H1 (cell line): Measurements from ENCODE around the gene ZBTB7B.

ENCODE experiments used
- CBX5 ChIP-seq: fragments of 300-800, 300-1000 bp; sonication (generic); IDR thresholded peaks from 2 replicates; pipeline ENCODE4 v1.7.1; 2016; ENCODE audit warnings: antibody characterized with exemption, low read length, low read depth
- CHD2 ChIP-seq: IDR thresholded peaks from 2 replicates; pipeline ENCODE4 v1.6.1; 2012; ENCODE audit warnings: low read length, improper control_type of control experiment
- EP300 ChIP-seq, 2 experiments: IDR thresholded peaks; 1 replicate in 1 of 2; 2 replicates in 1 of 2; pipeline ENCODE4 v1.6.1; 2011 to 2012; ENCODE audit warnings: low read depth in 2 of 2, low read length in 2 of 2, mild to moderate bottlenecking in 2 of 2, borderline replicate concordance in 1 of 2, inconsistent platforms in 1 of 2, moderate library complexity in 1 of 2
- HDAC6 ChIP-seq: IDR thresholded peaks from one replicate; pipeline ENCODE4 v1.7.1; 2012; ENCODE audit warnings: low read depth, mild to moderate bottlenecking, inconsistent platforms, low read length, moderate library complexity
- MAX ChIP-seq: IDR thresholded peaks from 2 replicates; pipeline ENCODE4 v1.6.1; 2012; ENCODE audit warnings: inconsistent platforms
- NRF1 ChIP-seq: IDR thresholded peaks from 2 replicates; pipeline ENCODE4 v1.6.1; 2011; ENCODE audit warnings: mild to moderate bottlenecking, low read depth, low read length, improper control_type of control experiment
- POLR2A ChIP-seq, 2 experiments: IDR thresholded peaks; 1 replicate in 1 of 2; 2 replicates in 1 of 2; pipeline ENCODE4 v1.6.1; 2011; ENCODE audit warnings: low read depth in 2 of 2, low read length in 2 of 2, mild to moderate bottlenecking in 2 of 2; ENCODE audit errors: control extremely low read depth in 1 of 2
- POLR2AphosphoS5 ChIP-seq: IDR thresholded peaks from 2 replicates; pipeline ENCODE4 v1.6.1; 2011; ENCODE audit warnings: low read depth, low read length
- TAF1 ChIP-seq: IDR thresholded peaks from 2 replicates; pipeline ENCODE4 v1.6.1; 2011; ENCODE audit warnings: mild to moderate bottlenecking, low read depth, low read length
- TEAD4 ChIP-seq: IDR thresholded peaks from 2 replicates; pipeline ENCODE4 v1.6.1; 2012; ENCODE audit warnings: low read depth, low read length, inconsistent platforms, mixed read lengths
- TF ChIP-seq, protein P1 (sequence below), 3 experiments: IDR thresholded peaks; 1 replicate in 2 of 3; 2 replicates in 1 of 3; pipeline versions ENCODE4 v1.5.1 to v1.6.1; 2011; ENCODE audit warnings: low read length in 3 of 3, mild to moderate bottlenecking in 3 of 3, inconsistent platforms in 2 of 3, low read depth in 1 of 3, moderate library complexity in 1 of 3; ENCODE audit not compliant: insufficient read depth in 1 of 3; ENCODE audit errors: control extremely low read depth in 1 of 3
- TF ChIP-seq, protein P2 (sequence below): IDR thresholded peaks from 2 replicates; pipeline ENCODE4 v1.6.1; 2011; ENCODE audit warnings: low read length, improper control_type of control experiment

GRCh38 chr1:155030243-155030795 lies 27.7 kb downstream of the ZBTB7B start:
- TF ChIP-seq TAF1 = no peak
- TF ChIP-seq, protein P1, sequence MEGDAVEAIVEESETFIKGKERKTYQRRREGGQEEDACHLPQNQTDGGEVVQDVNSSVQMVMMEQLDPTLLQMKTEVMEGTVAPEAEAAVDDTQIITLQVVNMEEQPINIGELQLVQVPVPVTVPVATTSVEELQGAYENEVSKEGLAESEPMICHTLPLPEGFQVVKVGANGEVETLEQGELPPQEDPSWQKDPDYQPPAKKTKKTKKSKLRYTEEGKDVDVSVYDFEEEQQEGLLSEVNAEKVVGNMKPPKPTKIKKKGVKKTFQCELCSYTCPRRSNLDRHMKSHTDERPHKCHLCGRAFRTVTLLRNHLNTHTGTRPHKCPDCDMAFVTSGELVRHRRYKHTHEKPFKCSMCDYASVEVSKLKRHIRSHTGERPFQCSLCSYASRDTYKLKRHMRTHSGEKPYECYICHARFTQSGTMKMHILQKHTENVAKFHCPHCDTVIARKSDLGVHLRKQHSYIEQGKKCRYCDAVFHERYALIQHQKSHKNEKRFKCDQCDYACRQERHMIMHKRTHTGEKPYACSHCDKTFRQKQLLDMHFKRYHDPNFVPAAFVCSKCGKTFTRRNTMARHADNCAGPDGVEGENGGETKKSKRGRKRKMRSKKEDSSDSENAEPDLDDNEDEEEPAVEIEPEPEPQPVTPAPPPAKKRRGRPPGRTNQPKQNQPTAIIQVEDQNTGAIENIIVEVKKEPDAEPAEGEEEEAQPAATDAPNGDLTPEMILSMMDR (IDR thresholded peaks at IDR 0.05; ENCODE audit: control extremely low read depth in 1 of 3, insufficient read depth in 1 of 3, low read depth in 1 of 3, low read length in 3 of 3) = no peak
- TF ChIP-seq POLR2A (IDR thresholded peaks at IDR 0.05; ENCODE audit: control extremely low read depth in 1 of 2, low read depth in 2 of 2, low read length in 2 of 2) = no peak
- TF ChIP-seq CHD2 = no peak
- no peak for TF ChIP-seq HDAC6
- TF ChIP-seq MAX = no peak
- TF ChIP-seq NRF1 = no peak
- no peak for TF ChIP-seq CBX5
- TF ChIP-seq EP300 (IDR thresholded peaks at IDR 0.05; ENCODE audit: borderline replicate concordance in 1 of 2, low read depth in 2 of 2, low read length in 2 of 2) = no peak
- TF ChIP-seq TEAD4 = no peak
- no peak for TF ChIP-seq POLR2AphosphoS5
- TF ChIP-seq, protein P2, sequence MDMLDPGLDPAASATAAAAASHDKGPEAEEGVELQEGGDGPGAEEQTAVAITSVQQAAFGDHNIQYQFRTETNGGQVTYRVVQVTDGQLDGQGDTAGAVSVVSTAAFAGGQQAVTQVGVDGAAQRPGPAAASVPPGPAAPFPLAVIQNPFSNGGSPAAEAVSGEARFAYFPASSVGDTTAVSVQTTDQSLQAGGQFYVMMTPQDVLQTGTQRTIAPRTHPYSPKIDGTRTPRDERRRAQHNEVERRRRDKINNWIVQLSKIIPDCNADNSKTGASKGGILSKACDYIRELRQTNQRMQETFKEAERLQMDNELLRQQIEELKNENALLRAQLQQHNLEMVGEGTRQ = no peak
